ENCODE measurements around the gene CCNE1.

Gene CCNE1

DNA sequence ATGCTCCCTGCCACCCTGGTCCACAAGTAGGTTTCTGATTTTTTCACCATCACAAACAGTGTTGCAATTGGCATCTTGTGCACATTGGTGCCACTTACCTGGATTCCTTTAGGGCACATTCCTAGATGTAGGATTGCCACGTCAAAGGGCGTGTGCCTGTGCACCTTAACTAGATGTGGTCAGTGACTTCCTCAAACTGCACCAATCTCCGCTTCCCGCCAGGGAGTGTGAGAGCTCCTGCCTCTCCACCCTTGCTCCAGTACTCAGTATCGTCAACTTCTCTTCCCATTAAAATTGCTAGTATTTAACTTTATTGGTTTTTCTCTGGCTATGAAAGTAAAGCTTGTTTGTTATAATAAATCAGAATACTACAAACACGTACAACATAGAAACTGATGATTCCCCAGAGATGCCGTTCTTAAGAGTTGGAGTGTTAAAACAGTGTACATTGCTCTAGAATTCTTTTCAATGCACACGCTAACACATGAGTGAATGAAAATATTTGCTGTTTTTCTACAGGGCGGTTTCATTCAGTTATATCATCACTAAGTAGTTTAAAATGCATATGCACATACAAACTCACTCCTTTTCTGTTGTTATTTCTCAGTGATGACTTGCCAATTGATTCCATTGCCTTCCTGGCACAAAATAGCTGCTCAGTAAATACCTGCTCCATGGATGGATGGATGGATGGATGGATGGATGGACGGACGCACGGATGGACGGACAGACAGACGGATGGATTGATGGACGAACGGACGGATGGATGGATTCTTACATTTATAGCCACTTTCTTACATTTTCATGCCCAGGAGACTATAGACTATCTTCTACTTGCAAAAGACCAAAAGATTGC, 23.4 kb downstream of the CCNE1 start:
- DNase-seq (ENCODE audit: low read depth): no peak
- H3K4me3 ChIP-seq (ENCODE audit: control insufficient read depth, low read depth, low read length): no peak overlapping the region
- no peak for TF ChIP-seq CTCF (IDR thresholded peaks at IDR 0.05; ENCODE audit: control insufficient read depth, insufficient read depth, low read depth, low read length, missing control alignments)

DNA sequence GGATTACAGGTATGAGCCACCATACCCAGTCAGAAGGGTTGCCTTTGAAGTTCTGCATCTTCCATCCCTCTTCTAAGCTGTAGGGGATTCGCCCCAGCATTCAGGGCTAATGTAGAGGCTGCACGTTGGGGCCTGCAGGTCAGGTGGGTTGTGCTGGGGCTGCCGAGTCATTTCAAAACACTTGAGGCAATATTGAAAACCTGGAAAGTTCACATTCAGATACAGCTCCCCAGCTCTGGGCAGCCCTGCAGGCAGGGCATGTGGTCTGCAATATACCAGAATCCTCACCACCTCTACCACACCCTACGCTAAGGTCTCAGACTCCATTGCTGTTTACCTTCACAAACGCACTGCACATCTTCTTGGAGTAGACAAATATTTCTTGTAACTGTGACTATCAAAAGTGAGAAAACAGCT, 24.6 kb downstream of the CCNE1 start:
- TF ChIP-seq CTCF (IDR thresholded peaks at IDR 0.05; ENCODE audit: control insufficient read depth, insufficient read depth, low read depth, low read length, missing control alignments): no peak
- DNase-seq (ENCODE audit: low read depth): no peak
- no peak overlapping the region for H3K4me3 ChIP-seq (ENCODE audit: control insufficient read depth, low read depth, low read length)

- no peak overlapping the region for H3K4me3 ChIP-seq (ENCODE audit: control insufficient read depth, low read depth, low read length)
- no peak for TF ChIP-seq CTCF (IDR thresholded peaks at IDR 0.05; ENCODE audit: control insufficient read depth, insufficient read depth, low read depth, low read length, missing control alignments)
- no peak for DNase-seq (ENCODE audit: low read depth)
Observed at GRCh38 chr19:29837448-29837981, 25.7 kb downstream of the CCNE1 start.

DNA sequence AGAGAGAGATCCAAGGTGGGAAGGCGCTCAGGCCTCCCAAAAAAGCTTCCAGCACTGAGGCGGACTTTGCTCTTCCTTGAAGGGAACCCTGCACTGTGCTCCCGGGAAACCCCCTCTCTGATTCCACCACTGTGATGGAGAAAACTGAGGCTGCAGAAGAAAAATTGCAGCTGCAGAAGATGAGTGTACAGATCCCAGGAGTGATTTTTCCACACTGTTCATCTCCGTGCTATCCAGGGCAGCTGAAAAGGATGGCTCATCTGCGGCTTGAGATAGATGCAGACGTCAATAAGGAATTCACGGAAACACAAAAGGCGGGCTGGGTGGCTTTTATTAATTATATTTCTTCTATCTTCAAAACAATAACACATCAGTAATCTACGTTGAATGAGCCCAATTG, 26.2 kb downstream of the CCNE1 start:
- H3K4me3 ChIP-seq (ENCODE audit: control insufficient read depth, low read depth, low read length): no peak overlapping the region
- no peak for TF ChIP-seq CTCF (IDR thresholded peaks at IDR 0.05; ENCODE audit: control insufficient read depth, insufficient read depth, low read depth, low read length, missing control alignments)
- DNase-seq (ENCODE audit: low read depth): no peak

- no peak for DNase-seq (ENCODE audit: low read depth)
- no peak for TF ChIP-seq CTCF (IDR thresholded peaks at IDR 0.05; ENCODE audit: control insufficient read depth, insufficient read depth, low read depth, low read length, missing control alignments)
- no peak overlapping the region for H3K4me3 ChIP-seq (ENCODE audit: control insufficient read depth, low read depth, low read length)
Observed at GRCh38 chr19:29840066-29840950, 28.5 kb downstream of the CCNE1 start.

DNA sequence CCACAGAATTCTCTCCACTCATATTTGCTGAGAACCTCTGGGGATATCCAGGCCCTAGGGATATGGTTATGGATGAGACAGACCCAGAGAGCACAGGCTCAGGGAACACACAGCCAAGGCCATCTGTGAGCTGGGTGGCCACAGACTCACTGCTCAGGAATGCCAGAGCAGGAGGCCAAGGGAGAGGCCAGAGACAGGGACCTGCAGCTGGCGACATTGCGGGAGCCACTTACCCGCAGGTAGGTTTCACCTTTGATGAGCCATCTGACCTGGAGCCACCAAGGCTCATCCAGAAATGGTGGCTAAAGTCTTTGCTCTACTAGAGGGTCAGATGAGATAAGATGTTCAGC, 29.4 kb downstream of the CCNE1 start:
- TF ChIP-seq CTCF (IDR thresholded peaks at IDR 0.05; ENCODE audit: control insufficient read depth, insufficient read depth, low read depth, low read length, missing control alignments): no peak
- H3K4me3 ChIP-seq (ENCODE audit: control insufficient read depth, low read depth, low read length): no peak overlapping the region
- DNase-seq (ENCODE audit: low read depth): no peak

Data from AG09309 (cell line).